ENCODE data around the gene MAP6D1.

The MAP6D1 gene

DNA sequence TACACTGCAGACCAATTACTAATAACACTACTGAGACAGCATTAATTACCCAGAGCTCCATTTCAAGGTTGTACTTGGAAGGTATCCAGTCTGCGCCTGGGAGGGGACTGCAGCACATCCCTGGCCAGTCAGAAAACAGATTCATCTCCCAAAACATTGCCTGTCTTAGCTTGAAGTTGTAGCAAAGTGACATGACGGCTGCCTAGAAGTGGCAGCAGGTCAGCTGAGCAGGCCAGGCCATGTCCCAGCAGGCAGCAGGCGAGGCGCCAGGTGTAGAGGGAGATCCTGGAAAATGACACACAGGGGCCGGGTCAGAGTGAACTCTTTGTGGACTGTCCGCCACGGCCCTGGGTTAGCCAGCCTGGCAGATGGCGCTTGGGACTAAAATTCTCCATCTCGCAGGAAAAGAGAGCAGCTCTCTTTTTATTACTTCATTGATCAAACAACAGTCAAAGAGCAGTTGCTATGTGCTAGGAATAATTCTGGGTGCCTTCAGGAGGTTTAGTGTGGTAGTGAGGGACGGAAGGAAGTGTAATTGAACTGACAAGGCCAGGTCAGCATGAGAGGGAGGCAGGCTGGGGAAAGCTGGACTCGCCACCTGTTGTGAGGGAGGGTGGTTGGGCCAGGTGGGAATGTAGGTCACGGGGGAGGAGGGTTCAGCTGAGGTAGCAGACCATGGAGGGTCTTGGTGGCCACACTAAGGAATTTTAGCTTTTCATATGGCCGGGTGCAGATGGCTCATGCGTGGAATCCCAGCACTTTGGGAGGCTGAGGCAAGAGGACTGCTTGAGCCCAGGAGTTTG, 1.3 kb upstream of the MAP6D1 start:
- intact Hi-C loops (cut with DNase I): loop anchor here (5.0 to 10.0 kb wide), 2 partner anchors 56 to 192 kb away; partner anchors contain the start of genes KLHL24 and PARL

DNA sequence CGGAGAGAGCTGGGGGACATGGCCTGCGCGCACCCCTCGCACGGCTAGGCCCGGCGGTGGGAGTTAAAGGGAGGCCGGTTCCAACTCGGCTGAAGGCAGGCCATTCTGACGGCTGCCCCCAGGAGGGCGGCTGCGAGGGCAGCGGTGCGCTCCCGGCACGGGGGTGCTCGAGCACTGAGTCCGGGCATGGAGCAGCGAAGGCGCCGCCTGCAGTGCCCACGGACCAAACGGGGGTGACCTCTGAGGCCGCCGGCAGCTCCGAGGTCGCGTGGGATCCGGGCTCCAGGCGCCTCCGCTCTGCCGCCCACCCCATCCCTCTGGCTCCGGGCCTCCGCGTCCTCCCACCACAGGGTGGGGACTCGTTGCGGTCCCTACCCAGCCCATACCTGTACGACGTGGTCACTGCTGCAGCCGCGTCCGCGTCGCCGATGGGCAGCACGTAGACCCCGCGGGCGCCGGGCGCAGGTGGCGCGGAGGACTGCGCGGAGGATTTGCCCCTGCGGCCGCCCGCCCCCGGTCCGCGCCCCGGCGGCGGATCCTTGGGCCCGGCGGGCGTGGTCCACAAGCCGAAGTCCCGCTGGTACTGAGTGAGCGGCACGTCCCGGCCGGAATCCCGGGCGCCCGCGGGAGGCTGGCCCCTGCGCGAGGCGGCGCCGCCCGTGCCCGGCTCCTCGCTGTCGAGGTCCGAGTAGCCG, 469 bp downstream of the MAP6D1 start:
- DNase-seq: peak in 5 of 10 donors; percentile 26 to 89 (median 74)
- intact Hi-C loops (cut with DNase I): loop anchor here (5.0 to 10.0 kb wide), 2 partner anchors 57 to 190 kb away; partner anchors contain the start of genes KLHL24 and PARL

More for the DNA sequence above, 1.3 kb upstream of the MAP6D1 start:
- peak in 2 of 10 donors; percentile 65 to 69 for DNase-seq

DNA sequence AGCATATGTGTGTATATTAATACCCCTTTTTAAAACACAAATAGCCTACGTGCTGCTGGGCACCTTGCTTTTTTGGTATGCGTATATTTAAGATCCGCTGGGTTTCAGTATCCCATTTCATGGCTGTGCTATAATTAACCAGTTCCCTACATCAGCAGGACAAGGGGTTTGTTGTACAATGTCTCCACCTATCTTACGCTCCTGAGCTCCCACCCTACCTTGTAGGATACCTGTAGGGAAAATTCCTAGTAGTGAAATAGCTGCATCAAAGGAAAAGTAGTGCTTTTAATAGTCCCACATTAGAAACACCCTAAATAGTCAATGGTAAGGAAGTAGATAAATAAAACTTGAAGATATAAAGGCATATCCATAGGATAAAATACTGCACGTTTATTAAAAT, 1.4 kb downstream of the MAP6D1 start:
- no peak for DNase-seq
- intact Hi-C loops (cut with DNase I): loop anchor here (10.0 kb wide), 1 partner anchor 189 kb away; the partner anchor contains the start of gene KLHL24

DNA sequence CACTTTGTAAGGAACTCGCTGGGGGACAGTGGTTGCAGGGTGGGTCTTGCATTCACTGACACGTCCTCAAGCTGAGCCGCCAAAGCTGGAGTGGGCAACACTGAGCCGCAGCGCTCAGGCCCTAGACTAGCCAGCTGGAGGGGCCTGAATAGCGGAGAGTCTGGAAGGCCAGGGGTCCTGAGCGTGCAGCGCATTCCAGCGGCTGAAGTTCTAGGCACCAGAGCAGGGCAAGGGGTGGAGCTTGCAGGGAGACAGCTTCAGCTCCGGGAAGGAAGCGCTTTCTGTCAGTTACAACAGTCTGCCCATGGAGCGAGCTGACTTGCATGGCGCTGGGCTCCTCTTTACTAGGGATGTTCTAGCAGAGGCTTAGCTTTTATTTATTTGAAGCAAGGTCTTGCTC, 2.7 kb downstream of the MAP6D1 start:
- peak in 5 of 10 donors; percentile 61 to 94 (median 70) for DNase-seq
- intact Hi-C loops (cut with DNase I): loop anchor here (10.0 kb wide), 1 partner anchor 188 kb away; the partner anchor contains the start of gene KLHL24

DNA sequence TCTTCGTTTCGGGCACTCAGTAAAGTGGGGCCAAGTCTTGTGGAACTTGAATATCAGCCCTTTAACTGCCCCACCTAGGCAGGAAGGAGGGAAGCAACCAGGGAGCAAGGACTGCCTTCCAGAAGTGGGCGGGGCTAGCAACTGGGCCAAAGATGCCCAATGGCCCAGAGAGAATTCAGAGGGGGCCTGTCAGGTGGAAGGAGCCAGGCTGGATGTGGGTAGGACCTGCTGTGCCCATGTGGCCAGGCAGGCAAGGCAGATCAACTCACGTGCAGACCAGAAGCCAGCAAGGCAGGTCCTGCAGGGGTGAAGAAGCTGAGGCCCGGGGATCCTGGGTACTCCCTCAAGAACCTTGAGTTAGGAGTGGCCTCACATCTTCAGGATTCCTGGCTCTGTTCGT, 5.5 kb downstream of the MAP6D1 start:
- intact Hi-C loops (cut with DNase I): loop anchor here (10.0 kb wide), 1 partner anchor 185 kb away; the partner anchor contains the start of gene KLHL24
- peak in 1 of 10 donors; percentile 19 for DNase-seq

DNA sequence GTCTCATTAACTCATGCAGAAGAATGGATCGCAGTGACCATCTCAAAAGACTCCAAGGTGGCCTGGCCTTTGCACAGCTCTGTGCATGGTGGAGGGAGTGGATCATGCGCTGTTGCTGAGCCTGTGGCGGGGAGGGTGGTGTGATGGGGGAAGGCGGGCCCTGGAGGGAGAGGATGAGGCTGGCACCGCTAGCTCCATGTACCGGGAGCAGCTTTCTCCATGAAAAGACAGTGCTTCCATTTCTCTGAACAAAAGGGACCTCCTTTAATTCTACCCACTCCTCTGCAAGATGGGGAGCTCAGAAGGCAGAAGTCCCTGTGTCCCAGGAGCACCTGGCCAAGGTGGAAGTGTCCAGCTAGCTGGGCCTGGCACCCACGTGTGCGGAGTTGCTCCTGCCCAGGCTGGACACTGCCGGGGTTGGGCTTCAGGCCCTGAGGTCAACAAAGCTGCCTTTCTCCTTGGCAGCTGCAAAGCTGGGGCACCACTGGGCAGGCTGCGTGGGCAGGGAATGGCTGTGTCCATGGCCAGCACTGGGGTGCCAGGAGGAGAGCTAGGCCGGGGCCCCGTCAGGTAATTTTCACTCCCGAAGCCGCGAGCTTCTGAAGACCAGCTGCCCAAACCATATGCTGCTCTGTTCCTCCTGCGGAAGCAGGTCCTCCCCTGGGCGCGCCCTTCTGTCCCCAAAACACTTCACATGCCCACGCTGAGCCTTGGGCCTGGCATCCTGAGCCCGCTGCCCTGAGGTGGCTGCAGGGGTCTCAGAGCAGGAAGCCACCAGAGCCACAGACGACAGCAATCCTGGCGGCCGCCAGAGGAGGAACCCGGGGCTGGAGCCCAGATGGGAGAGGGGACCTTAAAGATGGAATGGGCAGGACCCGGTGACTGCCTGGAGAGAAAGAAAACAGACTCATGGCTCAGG, 6.4 kb downstream of the MAP6D1 start:
- intact Hi-C loops (cut with DNase I): no loop called here
- peak; percentile 73 to 99 (median 84) for DNase-seq

DNA sequence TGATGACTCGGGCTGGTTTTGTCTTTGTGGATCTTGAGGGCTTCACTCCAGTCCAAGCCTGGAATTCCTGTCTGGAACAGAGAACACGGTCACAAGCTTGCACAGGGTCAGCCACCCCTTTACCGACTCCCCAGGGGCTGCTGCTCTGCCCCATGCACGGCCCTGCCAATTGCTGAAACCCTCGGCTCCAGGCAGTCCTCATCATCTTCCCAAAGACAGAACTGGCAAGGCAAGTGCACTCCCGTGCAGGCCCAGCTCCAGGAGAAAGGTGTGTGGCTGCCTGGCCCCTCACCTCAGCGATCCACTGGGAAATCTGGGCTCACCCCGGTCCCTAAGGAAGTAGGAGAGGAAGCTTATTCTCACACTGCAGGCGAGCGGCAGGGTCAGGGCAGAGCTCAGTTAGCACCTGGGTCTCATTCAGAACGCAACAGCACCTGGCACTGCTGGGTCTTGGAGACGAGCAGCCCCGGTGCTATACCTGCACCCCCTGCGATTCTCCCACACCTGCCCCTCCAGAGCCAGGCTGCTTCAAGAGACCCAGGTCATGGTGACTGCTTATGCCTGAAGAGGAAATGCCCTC, 7.2 kb downstream of the MAP6D1 start:
- intact Hi-C loops (cut with DNase I): no loop called here
- DNase-seq: peak in 2 of 10 donors; percentile 18 to 75

DNA sequence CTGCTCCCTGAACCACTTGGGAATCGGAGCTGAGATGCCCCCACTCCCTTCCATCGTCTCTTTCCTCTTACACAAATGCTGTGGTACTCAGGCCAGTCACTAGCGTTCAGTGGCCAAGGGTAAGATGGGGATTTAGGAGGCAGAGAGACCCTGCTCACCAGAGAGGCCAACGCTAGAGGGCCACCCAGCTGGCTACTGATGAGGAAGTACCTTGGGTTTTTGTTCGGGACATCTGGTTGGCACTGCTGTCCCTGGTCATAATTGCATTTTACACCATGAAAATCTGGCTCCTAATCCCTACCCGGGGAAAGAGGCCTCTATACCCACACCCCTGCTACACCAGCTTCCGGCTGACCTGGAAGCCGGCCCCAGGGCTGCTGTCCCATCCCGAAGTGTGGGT, 7.7 kb downstream of the MAP6D1 start:
- peak in 1 of 10 donors; percentile 16 for DNase-seq
- intact Hi-C loops (cut with DNase I): no loop called here

DNA sequence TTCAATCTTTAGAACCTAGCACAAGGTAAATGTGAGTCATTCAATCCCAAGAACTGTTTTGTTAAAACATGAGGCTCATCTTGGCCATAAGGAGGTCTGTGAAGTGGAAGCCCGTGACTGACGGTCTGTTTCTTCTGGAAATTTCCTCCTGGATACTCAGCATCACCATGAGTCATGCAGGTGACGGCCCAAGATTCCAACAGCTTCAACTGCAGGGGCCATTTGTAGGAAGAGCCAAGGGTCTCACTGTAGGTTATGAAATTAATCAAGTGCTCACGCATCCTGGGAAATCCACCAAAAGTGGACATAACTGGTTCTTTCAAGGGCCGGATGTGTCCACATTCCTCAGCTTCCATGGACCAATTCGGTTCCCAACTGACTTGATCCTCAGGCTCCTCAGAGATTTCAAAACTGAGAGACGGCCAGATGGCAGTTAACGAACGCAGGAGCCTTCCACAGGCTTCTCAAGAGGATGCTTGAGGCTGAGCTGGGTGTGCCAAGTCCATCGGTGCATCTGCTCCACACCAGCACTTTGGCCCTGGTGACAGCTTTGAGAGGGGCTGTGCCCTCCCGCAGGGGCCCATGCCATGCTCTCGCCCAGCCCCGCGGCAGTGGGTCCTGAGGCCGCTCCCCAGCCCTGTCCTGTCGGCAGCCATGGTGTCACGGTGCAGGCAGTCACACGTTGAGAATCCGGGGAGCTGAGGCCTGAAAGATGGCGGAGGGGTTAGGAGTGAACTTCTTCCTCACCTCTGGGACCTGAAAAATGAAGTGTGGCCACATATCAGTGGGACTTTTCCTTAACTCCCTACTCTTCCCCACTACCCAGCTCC, 8.5 kb downstream of the MAP6D1 start:
- intact Hi-C loops (cut with DNase I): no loop called here
- peak in 2 of 10 donors; percentile 66 to 87 for DNase-seq

DNA sequence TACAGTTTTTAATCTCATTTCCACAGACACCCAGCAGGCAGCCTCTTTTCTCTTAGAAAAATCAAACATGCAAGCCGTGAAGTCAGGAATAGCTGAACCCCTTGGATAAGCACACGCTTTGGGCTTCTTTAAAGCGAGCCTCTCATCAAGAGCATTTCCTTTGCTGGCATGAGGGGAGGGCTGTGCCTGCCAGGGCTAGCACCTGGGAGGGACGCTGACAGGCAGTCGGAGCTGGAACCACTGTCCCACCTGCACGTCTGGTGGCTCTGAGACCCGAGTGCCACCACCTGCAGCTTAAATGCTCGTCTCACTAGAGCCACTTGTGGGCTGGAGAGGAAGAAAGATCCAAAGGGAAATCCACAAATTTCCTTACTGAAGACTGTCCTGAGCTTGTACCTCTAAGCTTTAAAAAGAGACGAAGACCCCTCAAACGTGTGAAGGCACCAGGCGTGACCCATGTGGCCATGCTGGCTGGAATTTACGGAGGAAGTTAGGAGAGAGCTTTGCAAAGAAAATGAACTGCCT, 9.4 kb downstream of the MAP6D1 start:
- peak in 1 of 10 donors; percentile 62 for DNase-seq
- intact Hi-C loops (cut with DNase I): no loop called here

DNA sequence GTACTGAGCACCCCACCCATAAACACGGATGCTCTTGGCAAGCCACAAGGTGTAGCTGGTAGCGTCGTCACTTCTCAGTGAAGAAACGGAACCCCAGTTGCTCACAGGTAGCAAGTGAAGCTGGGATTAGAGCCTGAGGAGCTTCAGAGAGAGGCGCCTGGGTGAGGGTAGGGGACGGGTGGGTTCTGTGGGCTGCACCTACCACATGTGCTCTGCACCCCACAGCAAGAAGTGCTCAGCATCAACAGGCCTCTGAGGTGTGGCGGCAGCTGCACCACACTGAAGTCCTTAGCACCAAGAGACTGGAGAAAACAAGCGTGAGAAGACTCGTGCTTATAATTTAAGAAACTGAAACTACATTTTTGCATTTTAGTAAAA, 9.8 kb downstream of the MAP6D1 start:
- no peak for DNase-seq
- intact Hi-C loops (cut with DNase I): no loop called here

DNA sequence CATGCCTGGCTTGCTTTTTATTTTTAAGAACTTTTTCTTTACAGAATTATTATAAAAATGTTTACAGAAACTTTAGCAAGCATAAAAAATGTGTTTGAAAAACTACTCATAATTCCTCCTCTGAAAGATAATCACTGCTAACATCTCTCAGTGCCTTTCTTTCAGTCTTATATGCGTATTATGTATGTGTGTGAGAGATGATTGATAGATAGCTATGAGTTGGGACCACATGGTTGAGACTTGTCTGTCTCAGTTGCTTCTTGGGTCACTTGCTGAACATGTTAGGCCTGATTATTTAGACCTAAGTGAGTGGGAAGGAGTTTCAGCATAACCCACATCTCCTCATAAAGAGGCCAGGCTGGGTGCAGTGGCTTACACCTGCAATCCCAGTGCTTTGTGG, 11.1 kb downstream of the MAP6D1 start:
- intact Hi-C loops (cut with DNase I): no loop called here
- DNase-seq: no peak

DNA sequence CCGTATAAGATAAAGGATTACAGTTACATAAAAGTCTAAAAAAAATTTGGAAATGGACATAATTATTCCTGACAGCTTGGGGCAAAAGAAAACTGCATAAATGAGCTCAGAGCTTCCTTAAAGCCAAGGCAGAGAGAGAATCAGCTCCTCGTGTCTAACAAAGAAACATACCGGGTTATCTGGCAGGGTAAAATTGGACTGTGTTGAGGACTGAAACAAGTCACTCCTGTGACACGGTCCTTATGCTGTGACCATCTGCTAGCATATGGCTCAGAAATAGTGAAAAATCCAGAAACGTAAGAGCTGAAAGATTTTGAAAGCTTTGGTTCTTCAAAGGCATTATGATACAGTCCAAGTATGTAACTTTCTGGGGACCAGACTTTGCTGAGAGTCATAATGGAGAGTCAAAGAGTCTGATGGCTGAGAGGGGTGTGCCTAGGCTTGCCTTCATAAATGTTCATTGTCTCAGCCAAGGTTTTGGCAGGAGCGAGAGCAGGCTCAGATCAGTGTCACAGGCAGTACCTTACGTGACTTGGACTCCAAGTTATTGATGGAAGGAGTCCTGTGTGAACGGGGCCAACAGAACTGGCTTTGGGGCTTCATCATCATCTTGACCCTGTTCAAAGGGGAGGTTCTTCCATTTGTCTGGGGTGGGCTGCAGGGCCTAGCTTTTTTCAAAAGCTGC, 12.5 kb downstream of the MAP6D1 start:
- peak in 6 of 10 donors; percentile 59 to 92 (median 70) for DNase-seq
- intact Hi-C loops (cut with DNase I): no loop called here

DNA sequence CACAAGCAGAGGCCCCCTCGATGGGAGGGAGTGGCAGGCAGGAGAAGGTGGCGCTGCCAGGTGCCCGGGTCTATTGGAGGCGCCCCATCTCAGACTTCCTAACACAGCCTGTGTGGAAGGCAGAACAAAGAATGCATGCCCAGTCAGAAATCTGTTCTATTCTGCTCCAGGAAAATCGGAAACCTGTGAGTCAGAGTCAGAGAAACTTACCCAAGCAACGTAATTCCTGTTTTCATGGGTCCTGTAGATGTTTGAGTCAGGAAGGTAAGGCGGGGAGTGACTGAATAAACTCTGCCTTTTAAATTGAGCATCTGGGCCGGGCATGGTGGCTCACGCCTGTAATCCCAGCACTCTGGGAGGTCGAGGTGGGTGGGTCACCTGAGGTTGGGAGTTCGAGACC, 13.7 kb downstream of the MAP6D1 start:
- intact Hi-C loops (cut with DNase I): no loop called here
- no peak for DNase-seq

DNA sequence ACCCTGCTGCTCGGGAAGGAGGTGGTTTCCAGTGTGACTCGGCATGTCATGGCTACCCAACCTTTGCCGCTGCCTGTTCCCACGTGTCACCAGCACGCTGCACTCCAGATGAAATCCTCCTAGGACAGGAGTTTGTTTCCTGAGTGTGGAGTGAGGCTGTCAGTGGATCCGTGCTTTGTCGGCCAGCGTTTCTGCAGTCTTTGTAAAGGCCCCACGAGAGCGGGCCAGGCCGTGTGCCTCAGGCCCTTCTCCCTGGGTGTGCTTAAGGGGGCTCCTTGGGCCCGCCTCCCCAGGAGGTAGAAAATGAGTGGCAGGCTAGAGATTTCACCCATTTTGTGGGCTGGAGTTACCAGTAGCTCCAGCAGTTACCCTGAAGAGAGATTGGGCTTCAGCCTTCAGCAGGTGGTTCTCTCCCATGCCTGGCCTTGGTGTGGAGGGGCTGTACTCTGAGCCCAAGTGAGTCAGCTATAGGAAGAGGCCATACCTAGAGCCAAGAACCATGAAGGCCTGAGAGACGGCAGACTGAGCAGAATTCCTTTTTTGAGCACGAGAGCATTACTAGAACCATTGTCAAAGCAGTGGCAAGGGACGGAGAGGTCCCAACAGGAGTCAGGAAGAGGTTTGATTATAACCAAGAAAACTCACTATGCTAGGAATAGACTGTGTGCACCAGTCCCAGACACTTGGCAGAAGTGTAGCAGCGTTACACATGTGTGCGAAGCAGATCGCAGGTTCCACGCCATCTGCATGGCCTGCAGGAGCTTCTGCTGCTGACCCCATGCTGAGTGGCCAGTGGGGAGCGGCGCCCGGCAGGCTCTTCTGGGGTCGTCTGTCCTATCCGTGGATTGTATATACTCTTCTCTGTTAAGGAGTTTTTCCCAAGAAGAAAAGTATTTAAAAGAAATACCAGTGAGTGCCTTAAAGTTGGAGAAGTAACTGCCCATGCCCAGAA, 14.5 kb downstream of the MAP6D1 start:
- peak in 2 of 10 donors; percentile 49 to 77 for DNase-seq

DNA sequence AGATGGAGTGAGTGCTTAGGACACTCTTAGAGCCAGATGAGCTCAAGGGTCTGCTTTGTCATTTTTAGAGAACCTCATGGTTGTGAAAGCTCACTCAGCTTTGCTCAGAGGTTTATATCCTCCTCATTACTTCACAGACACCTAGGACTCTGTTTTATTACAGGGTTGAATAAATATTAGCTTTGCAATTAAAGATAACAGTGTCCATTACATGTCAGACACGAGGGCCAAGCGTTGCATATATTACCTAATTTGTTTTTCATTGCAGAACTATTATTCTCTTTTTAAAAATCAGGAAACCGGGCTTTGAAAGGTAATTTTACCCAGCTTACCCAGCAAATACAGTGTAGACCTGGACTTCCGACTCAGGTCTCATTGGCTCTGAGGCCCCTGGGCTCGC, 16.1 kb downstream of the MAP6D1 start:
- DNase-seq: no peak
- intact Hi-C loops (cut with DNase I): no loop called here

More for the DNA sequence above, 14.5 kb downstream of the MAP6D1 start:
- intact Hi-C loops (cut with DNase I): no loop called here

DNA sequence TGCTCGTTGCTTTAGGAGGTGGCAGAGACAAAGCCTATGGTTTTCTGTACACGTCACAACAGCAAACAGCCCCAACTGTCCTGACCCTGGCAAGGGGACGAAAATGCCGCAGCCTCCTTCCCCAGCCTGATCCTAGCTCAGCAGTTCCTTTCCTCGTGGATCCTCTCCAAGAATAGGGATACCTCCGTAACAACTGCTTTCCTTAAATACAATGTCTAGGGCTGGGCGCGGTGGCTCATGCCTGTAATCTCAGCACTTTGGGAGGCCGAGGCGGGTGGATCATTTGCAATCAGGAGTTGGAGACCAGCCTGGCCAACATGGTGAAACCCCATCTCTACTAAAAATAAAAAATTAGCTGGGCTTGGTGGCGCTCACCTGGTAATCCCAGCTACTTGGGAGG, 17.0 kb downstream of the MAP6D1 start:
- intact Hi-C loops (cut with DNase I): no loop called here
- DNase-seq: peak in 2 of 10 donors; percentile 67 to 68

Measured in posterior cingulate gyrus (tissue), 11 donors.